Embryonic facial prominence (tissue), 1 donor: ENCODE data around the gene SMAD4.
"Not testable (repeated sequence)": the region's sequence is repeated elsewhere in the genome, so short reads cannot be mapped to it uniquely, and the experiment has no call there.

Source experiments
- DNase-seq: peaks from one replicate; pipeline ENCODE4 v3.0.0-alpha.2; 2016; ENCODE audit errors: extremely low spot score

The SMAD4 gene

GRCh38 chr18:51111633-51112355 lies 81.8 kb downstream of the SMAD4 start:
- not testable (repeated sequence) for DNase-seq

GRCh38 chr18:51116996-51117395 lies 87.0 kb downstream of the SMAD4 start:
- DNase-seq: not testable (repeated sequence)

GRCh38 chr18:51119561-51119960 lies 89.5 kb downstream of the SMAD4 start:
- DNase-seq: not testable (repeated sequence)

- DNase-seq: not testable (repeated sequence)
These were observed 90.0 kb downstream of the SMAD4 start for GRCh38 chr18:51119976-51120375.

GRCh38 chr18:51120809-51121596 lies 91.0 kb downstream of the SMAD4 start:
- DNase-seq: no peak

GRCh38 chr18:51121597-51121857 lies 91.5 kb downstream of the SMAD4 start:
- no peak for DNase-seq

- DNase-seq: no peak
These were observed 92.4 kb downstream of the SMAD4 start for GRCh38 chr18:51122266-51123045.

GRCh38 chr18:51123046-51123395 lies 93.0 kb downstream of the SMAD4 start:
- no peak for DNase-seq

GRCh38 chr18:51123481-51123880 lies 93.5 kb downstream of the SMAD4 start:
- DNase-seq: no peak

- DNase-seq: no peak
These were observed 94.0 kb downstream of the SMAD4 start for GRCh38 chr18:51123936-51124486.

GRCh38 chr18:51125976-51126375 lies 96.0 kb downstream of the SMAD4 start:
- no peak for DNase-seq

- no peak for DNase-seq
These were observed 97.7 kb downstream of the SMAD4 start for GRCh38 chr18:51127664-51128063.

GRCh38 chr18:51128533-51128932 lies 98.5 kb downstream of the SMAD4 start:
- no peak for DNase-seq

- no peak for DNase-seq
These were observed 102.4 kb downstream of the SMAD4 start for GRCh38 chr18:51132256-51132935.

GRCh38 chr18:51133580-51134160 lies 103.7 kb downstream of the SMAD4 start:
- no peak for DNase-seq
